SU-DHL-6 (cell line): ENCODE measurements around the gene KRT84.

Experiments
- H2AFZ ChIP-seq: fragments of 200-600 bp; sonication (generic); 2 replicates; pipeline ENCODE4 v1.6.1; 2014; ENCODE audit warnings: low read depth, mild to moderate bottlenecking, moderate library complexity, mixed read lengths, antibody characterized with exemption, low read length; ENCODE audit not compliant: severe bottlenecking
- H3F3A ChIP-seq: fragments of 200-600 bp; shearing (Covaris generic); 2 replicates; pipeline ENCODE4 v1.6.0; 2016; ENCODE audit warnings: antibody characterized with exemption, mild to moderate bottlenecking; ENCODE audit not compliant: insufficient read depth
- H3K27ac ChIP-seq: fragments of 200-600 bp; sonication (generic); 2 replicates; pipeline ENCODE4 v1.5.1; 2016; ENCODE audit warnings: low read depth, mild to moderate bottlenecking, low read length, moderate library complexity, mixed read lengths
- H3K27me3 ChIP-seq: fragments of 200-600 bp; sonication (generic), shearing (Covaris generic); 2 replicates; pipeline ENCODE4 v1.6.0; 2014; ENCODE audit warnings: mild to moderate bottlenecking, low read length
- H3K36me3 ChIP-seq: fragments of 200-600 bp; sonication (generic); 2 replicates; pipeline ENCODE4 v1.6.1; 2014; ENCODE audit warnings: mild to moderate bottlenecking, low read length, mixed read lengths
- H3K4me2 ChIP-seq: fragments of 300-600, 200-600 bp; shearing (Covaris generic), sonication (generic); 2 replicates; pipeline ENCODE4 v1.6.0; 2014; ENCODE audit warnings: low read length, low read depth, mild to moderate bottlenecking; ENCODE audit not compliant: poor library complexity, severe bottlenecking
- H3K4me3 ChIP-seq: fragments of 200-600 bp; sonication (generic); 2 replicates; pipeline ENCODE4 v1.5.1; 2014; ENCODE audit warnings: antibody characterized with exemption, low read length, mild to moderate bottlenecking, mixed read lengths; ENCODE audit not compliant: insufficient read depth, poor library complexity, severe bottlenecking
- H3K79me2 ChIP-seq: fragments of 200-600 bp; sonication (generic); 2 replicates; pipeline ENCODE4 v1.6.1; 2014; ENCODE audit warnings: mild to moderate bottlenecking, low read length, moderate library complexity; ENCODE audit not compliant: insufficient read depth
- H3K9ac ChIP-seq: fragments of 200-600 bp; sonication (generic); 2 replicates; pipeline ENCODE4 v1.7.0; 2014; ENCODE audit warnings: mild to moderate bottlenecking, low read length
- H3K9me2 ChIP-seq: fragments of 200-600 bp; sonication (generic); replicated peaks from 2 replicates; pipeline ENCODE4 v1.6.1; 2014; ENCODE audit warnings: low read length; ENCODE audit not compliant: insufficient read depth
- H3K9me3 ChIP-seq: fragments of 200-600 bp; sonication (generic); 2 replicates; pipeline ENCODE4 v1.6.1; 2014; ENCODE audit warnings: low read length, mixed read lengths; ENCODE audit not compliant: insufficient read depth
- H4K20me1 ChIP-seq: fragments of 200-600 bp; sonication (generic); 2 replicates; pipeline ENCODE4 v1.6.1; 2014; ENCODE audit warnings: low read depth, mild to moderate bottlenecking, antibody characterized with exemption, low read length, moderate library complexity, mixed read lengths
- EZH2phosphoT487 ChIP-seq: fragments of 200-600 bp; sonication (generic), shearing (Covaris generic); conservative IDR thresholded peaks from 2 replicates; pipeline ENCODE4 v1.6.1; 2018; ENCODE audit warnings: mild to moderate bottlenecking, antibody characterized with exemption, low read length, moderate library complexity, mixed read lengths
- TF ChIP-seq, protein P1 (sequence below): fragments of 200-600 bp; sonication (generic); IDR thresholded peaks from one replicate; pipeline ENCODE4 v1.5.1; 2017; ENCODE audit warnings: antibody characterized with exemption, mild to moderate bottlenecking, low read length, moderate library complexity; ENCODE audit not compliant: insufficient read depth, poor library complexity, severe bottlenecking

The KRT84 gene

DNA sequence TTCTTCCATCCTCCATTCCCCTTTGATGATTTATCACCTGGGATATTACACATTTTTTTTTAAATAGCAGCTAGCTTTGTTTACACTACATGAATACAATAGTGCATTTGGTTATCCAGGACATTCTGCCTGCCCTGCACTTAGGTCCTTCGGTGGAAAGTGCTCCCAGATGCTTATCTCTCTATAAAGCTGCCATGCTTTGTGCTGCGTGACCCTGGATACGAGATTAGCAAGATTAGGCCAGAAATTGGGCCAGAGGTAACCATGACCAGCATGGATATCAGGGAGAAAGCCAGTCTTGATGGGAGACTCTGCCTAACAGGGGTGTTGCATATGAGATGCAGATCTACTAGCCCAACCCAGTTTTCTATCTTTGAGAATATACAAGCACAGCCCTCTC lies 52.1 kb downstream of the KRT84 start:
- Histone ChIP-seq H3K27ac (no peak overlapping the region), H3K27me3 (no peaks in the 10 kb centered on the region), H2AFZ (no peak overlapping the region), H3K36me3 (no peaks in the 10 kb centered on the region), H3K4me2 (no peak overlapping the region), H3K9me2 (no peaks in the 10 kb centered on the region), H3K9ac (no peak overlapping the region), H3F3A (no peaks in the 10 kb centered on the region), H4K20me1 (no peaks in the 10 kb centered on the region), H3K79me2 (no peaks in the 10 kb centered on the region), H3K9me3 (no peaks in the 10 kb centered on the region), H3K4me3 (no peak overlapping the region)
- TF ChIP-seq, protein P1, sequence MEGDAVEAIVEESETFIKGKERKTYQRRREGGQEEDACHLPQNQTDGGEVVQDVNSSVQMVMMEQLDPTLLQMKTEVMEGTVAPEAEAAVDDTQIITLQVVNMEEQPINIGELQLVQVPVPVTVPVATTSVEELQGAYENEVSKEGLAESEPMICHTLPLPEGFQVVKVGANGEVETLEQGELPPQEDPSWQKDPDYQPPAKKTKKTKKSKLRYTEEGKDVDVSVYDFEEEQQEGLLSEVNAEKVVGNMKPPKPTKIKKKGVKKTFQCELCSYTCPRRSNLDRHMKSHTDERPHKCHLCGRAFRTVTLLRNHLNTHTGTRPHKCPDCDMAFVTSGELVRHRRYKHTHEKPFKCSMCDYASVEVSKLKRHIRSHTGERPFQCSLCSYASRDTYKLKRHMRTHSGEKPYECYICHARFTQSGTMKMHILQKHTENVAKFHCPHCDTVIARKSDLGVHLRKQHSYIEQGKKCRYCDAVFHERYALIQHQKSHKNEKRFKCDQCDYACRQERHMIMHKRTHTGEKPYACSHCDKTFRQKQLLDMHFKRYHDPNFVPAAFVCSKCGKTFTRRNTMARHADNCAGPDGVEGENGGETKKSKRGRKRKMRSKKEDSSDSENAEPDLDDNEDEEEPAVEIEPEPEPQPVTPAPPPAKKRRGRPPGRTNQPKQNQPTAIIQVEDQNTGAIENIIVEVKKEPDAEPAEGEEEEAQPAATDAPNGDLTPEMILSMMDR: no peak
- no peak for TF ChIP-seq EZH2phosphoT487

DNA sequence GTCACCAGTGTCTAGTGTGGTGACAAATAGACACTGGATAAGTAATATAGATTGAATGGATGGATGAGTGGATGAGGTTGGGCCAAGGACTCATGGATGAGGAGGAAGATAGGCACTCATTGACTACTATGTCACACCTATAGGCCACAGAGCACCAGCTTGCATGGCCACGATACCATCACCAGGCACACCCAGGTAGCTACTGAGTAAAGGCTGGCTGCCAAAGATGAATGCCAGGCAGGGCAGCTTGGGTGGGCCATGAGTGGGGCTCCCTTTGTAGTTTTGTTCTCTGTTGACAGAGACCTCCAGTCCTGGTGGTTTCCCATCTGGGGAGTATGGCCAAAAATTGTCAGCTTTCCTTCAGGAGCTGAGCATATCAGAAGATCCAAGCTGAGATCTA lies 53.1 kb downstream of the KRT84 start:
- Histone ChIP-seq H3K27me3 (no peaks in the 10 kb centered on the region), H2AFZ (no peak overlapping the region), H3K9me2 (no peaks in the 10 kb centered on the region)

DNA sequence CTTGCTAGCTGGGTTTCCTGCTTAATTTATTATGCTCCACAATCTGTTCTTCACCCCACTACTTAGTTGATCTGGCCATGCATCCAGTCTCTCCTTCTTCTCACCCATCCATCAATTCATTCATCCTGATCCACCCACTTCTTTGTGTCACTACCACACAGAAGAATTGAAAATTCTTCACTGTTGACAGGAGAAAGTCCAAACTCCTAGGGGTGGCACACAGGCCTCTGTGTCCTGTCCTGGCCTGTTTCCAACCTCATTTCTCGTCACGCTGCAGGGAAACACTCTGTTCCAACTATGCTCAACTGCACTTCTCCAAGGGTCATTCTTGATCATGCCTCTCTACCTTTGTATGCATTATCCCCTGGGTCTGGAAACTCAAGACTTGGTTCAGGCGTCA lies 53.6 kb downstream of the KRT84 start:
- Histone ChIP-seq H3K27me3 (no peaks in the 10 kb centered on the region), H3K9me3 (no peaks in the 10 kb centered on the region), H3F3A (no peaks in the 10 kb centered on the region), H4K20me1 (no peaks in the 10 kb centered on the region), H3K9me2 (no peaks in the 10 kb centered on the region), H2AFZ (no peak overlapping the region), H3K4me3 (no peak overlapping the region), H3K36me3 (no peaks in the 10 kb centered on the region), H3K4me2 (no peak overlapping the region), H3K27ac (no peak overlapping the region), H3K79me2 (no peaks in the 10 kb centered on the region), H3K9ac (no peak overlapping the region)
- TF ChIP-seq, protein P1: no peak
- TF ChIP-seq EZH2phosphoT487: no peak

More for the DNA sequence above, 53.1 kb downstream of the KRT84 start:
- Histone ChIP-seq H3K27ac (no peak overlapping the region), H4K20me1 (no peaks in the 10 kb centered on the region), H3K4me3 (no peak overlapping the region), H3K4me2 (no peak overlapping the region), H3K79me2 (no peaks in the 10 kb centered on the region), H3F3A (no peaks in the 10 kb centered on the region), H3K9me3 (no peaks in the 10 kb centered on the region), H3K9ac (no peak overlapping the region), H3K36me3 (no peaks in the 10 kb centered on the region)
- no peak for TF ChIP-seq EZH2phosphoT487
- TF ChIP-seq, protein P1: no peak
